ENCODE data around the gene SMIM10L1.

The SMIM10L1 gene

GRCh38 chr12:11202811-11203210 lies 31.8 kb downstream of the SMIM10L1 start:
- DNase-seq, result no peak

- no peak for DNase-seq
Measured at GRCh38 chr12:11204173-11204572, 33.2 kb downstream of the SMIM10L1 start.

GRCh38 chr12:11209113-11209512 lies 38.1 kb downstream of the SMIM10L1 start:
- no peak for DNase-seq
